K562 (cell line): ENCODE results near the gene KCTD8. TPM values are rescaled to one million over a fixed set of nuclear protein-coding genes. Genes with fewer than 3 reads are reported as not detected.

ENCODE experiments used
- ATAC-seq: fragments of 200-7000 bp; cut with Tn5 transposase; 3 replicates; pipeline ENCODE4 v1.9.1; 2020; ENCODE audit warnings: moderate library complexity
- BruUV-seq: library from RNA; stranded (reverse); fragments of 400-500 nt; replicated peaks from 2 replicates; lab custom pipeline; 2021; lab: Mats Ljungman, UMichigan
- CTCF ChIA-PET: fragments of 300-600 bp; formaldehyde crosslinking; extraction: SDS; loops from one replicate; lab custom pipeline; 2021; ENCODE audit warnings: low intra/inter-chr PET ratio; lab: Yijun Ruan, JAX
- POLR2A ChIA-PET: fragments of 300-600, 350-650 bp; sonication (Branson Sonifier 250); formaldehyde crosslinking; extraction: SDS; loops from one replicate; lab custom pipeline; 2021; ENCODE audit warnings: antibody characterized with exemption, inconsistent platforms; lab: Yijun Ruan, JAX
- DNase-seq, 4 experiments: peaks; one replicate each; pipeline versions ENCODE4 v3.0.0 to v3.0.0-alpha.2; 2011 to 2018; ENCODE audit warnings: low spot score in 3 of 4, mixed read lengths in 3 of 4; ENCODE audit errors: extremely low read depth in 1 of 4
- FAIRE-seq: peaks from 2 replicates; lab custom pipeline; 2011; peaks lifted over from hg19 to GRCh38; lab: Jason Lieb, UNC
- H2AFZ ChIP-seq: 2 replicates; pipeline ENCODE4 v1.6.0; 2011; ENCODE audit warnings: low read depth, low read length, control low read depth, inconsistent platforms
- H3K27ac ChIP-seq: fragments of 200-600 bp; 3 replicates; pipeline ENCODE4 v1.8.0; 2011; ENCODE audit warnings: low read depth, mild to moderate bottlenecking, control low read depth, inconsistent platforms, low read length, moderate library complexity, mixed read lengths; ENCODE audit errors: extremely low read depth
- H3K27me3 ChIP-seq, 2 experiments: fragments of 300-600 bp in 1 of 2; 2 replicates in 1 of 2; 3 replicates in 1 of 2; pipeline versions ENCODE4 v1.6.0 to v1.8.0; 2011; ENCODE audit warnings: inconsistent platforms in 2 of 2, low read length in 2 of 2, mild to moderate bottlenecking in 1 of 2, mixed read lengths in 1 of 2, moderate library complexity in 1 of 2; ENCODE audit not compliant: control insufficient read depth in 2 of 2, insufficient read depth in 2 of 2
- H3K36me3 ChIP-seq: fragments of 300-600 bp; 3 replicates; pipeline ENCODE4 v1.8.0; 2011; ENCODE audit warnings: mild to moderate bottlenecking, low read length, inconsistent platforms; ENCODE audit not compliant: control insufficient read depth, insufficient read depth
- H3K4me1 ChIP-seq, 2 experiments: fragments of 200-600 bp in 1 of 2; replicated peaks in 1 of 2; 2 replicates in 1 of 2; 3 replicates in 1 of 2; pipeline versions ENCODE4 v1.5.1 to v1.8.0; 2011; ENCODE audit warnings: inconsistent platforms in 2 of 2, low read length in 2 of 2, mild to moderate bottlenecking in 1 of 2, mixed read lengths in 1 of 2, moderate library complexity in 1 of 2; ENCODE audit not compliant: control insufficient read depth in 2 of 2, insufficient read depth in 2 of 2
- H3K4me2 ChIP-seq: 2 replicates; pipeline ENCODE4 v1.6.1; 2011; ENCODE audit warnings: low read length, control low read depth, inconsistent platforms, mixed read lengths; ENCODE audit not compliant: insufficient read depth
- H3K4me3 ChIP-seq: fragments of 200-600 bp; sonication (generic), shearing (Covaris generic); 2 replicates; pipeline ENCODE4 v1.5.1; 2016; ENCODE audit warnings: control low read depth, inconsistent platforms
- H3K79me2 ChIP-seq: fragments of 200-600 bp; 3 replicates; pipeline ENCODE4 v1.8.0; 2011; ENCODE audit warnings: low read length, inconsistent platforms; ENCODE audit not compliant: control insufficient read depth, insufficient read depth
- H3K9ac ChIP-seq, 2 experiments: 2 replicates each; pipeline versions ENCODE4 v1.6.0 to v1.6.1; 2011; ENCODE audit warnings: low read depth in 2 of 2, low read length in 2 of 2, control low read depth in 1 of 2, inconsistent platforms in 1 of 2, mild to moderate bottlenecking in 1 of 2, mixed read lengths in 1 of 2; ENCODE audit not compliant: insufficient read depth in 1 of 2
- H3K9me1 ChIP-seq: one replicate; pipeline ENCODE4 v1.6.0; 2011; ENCODE audit warnings: inconsistent platforms, mild to moderate bottlenecking, low read length, moderate library complexity; ENCODE audit not compliant: control insufficient read depth, insufficient read depth
- H3K9me3 ChIP-seq: replicated peaks from 2 replicates; pipeline ENCODE4 v1.5.1; 2011; ENCODE audit warnings: low read depth, low read length, inconsistent platforms; ENCODE audit not compliant: control insufficient read depth, insufficient read depth
- H4K20me1 ChIP-seq: replicated peaks from 2 replicates; pipeline ENCODE4 v1.6.1; 2011; ENCODE audit warnings: low read length, inconsistent platforms, mixed read lengths; ENCODE audit not compliant: control insufficient read depth, insufficient read depth
- DMBX1 ChIP-seq: fragments of 250-450 bp; sonication (Bioruptor Pico); IDR thresholded peaks from 2 replicates; pipeline ENCODE4 v1.8.0; 2022; ENCODE audit warnings: inconsistent platforms, mild to moderate bottlenecking, moderate library complexity, borderline replicate concordance
- HNRNPH1 ChIP-seq: fragments of 200-400 bp; formaldehyde crosslinking; optimal IDR thresholded peaks from 2 replicates; pipeline ENCODE3; 2017; ENCODE audit warnings: low read depth, mild to moderate bottlenecking, low read length, moderate library complexity
- MAFG ChIP-seq: fragments of 450-650 bp; conservative IDR thresholded peaks from 2 replicates; pipeline ENCODE4 v1.6.1; 2016; ENCODE audit warnings: missing genetic modification characterization, missing compliant biosample characterization
- MTF1 ChIP-seq: fragments of 250-450 bp; sonication (Bioruptor Pico); IDR thresholded peaks from 2 replicates; pipeline ENCODE4 v1.9.0; 2021; ENCODE audit warnings: moderate library complexity, mild to moderate bottlenecking, inconsistent platforms, borderline replicate concordance
- POLR2A ChIP-seq: fragments of 450-650 bp; conservative IDR thresholded peaks from 2 replicates; pipeline ENCODE4 v1.6.1; 2016
- RBM34 ChIP-seq: fragments of 200-400 bp; formaldehyde crosslinking; IDR thresholded peaks from 2 replicates; pipeline ENCODE4 v1.6.1; 2018; ENCODE audit warnings: low read length, borderline replicate concordance; ENCODE audit not compliant: insufficient read depth
- SMARCA5 ChIP-seq: fragments of 450-650 bp; IDR thresholded peaks from 2 replicates; pipeline ENCODE4 v1.6.1; 2016
- WGBS: fragments of 100-300 bp; shearing (Covaris generic); methylation state at CpG from one replicate; pipeline ENCODE4 v1.1.6; 2016; ENCODE audit warnings: low coverage, mixed read lengths; ENCODE audit not compliant: insufficient coverage; ENCODE audit errors: missing lambda C conversion rate; 5-methylcytosine and 5-hydroxymethylcytosine counted together
- in situ Hi-C: fragments of 300-500 bp; cut with MboI; formaldehyde crosslinking; loops from 4 replicates; pipeline ENCODE4 v1.15.0; 2018; ENCODE audit warnings: inconsistent platforms, mixed read lengths
- intact Hi-C: fragments of 100-400 bp; cut with micrococcal nuclease; formaldehyde crosslinking; loops from 2 replicates; pipeline ENCODE4 v1.14.2; 2022
- polyA plus RNA-seq, 8 experiments: library from polyadenylated mRNA; depleted of rRNA in 4 of 8; stranded (reverse) in 5 of 8; unstranded in 3 of 8; fragments of >200 nt; fragmentation: Nextera tagmentation in 2 of 8; fragmentation: Illumina TruSeq in 1 of 8; extraction: Ambion mirVana in 2 of 8; extraction: Trizol in 1 of 8; gene quantifications; 2 replicates each; pipeline versions ENCODE4 v1.2.1 to v1.2.3, GENCODE V29; 2011 to 2014; ENCODE audit warnings: inconsistent platforms in 1 of 8, missing spikeins in 1 of 8
- total RNA-seq, 7 experiments: library from RNA; depleted of rRNA in 6 of 7; stranded (reverse); fragments of >200 nt in 6 of 7; fragmentation: Illumina TruSeq in 2 of 7; extraction: Trizol in 2 of 7; gene quantifications; 2 replicates each; pipeline versions ENCODE4 v1.2.1 to v1.2.3, GENCODE V29; 2011 to 2021; ENCODE audit warnings: low replicate concordance in 1 of 7
- TF ChIP-seq, protein P1 (sequence below), 3 experiments: IDR thresholded peaks in 2 of 3; conservative IDR thresholded peaks in 1 of 3; 2 replicates each; pipeline ENCODE4 v1.5.1; 2011 to 2012; ENCODE audit warnings: low read length in 3 of 3, mild to moderate bottlenecking in 3 of 3, control low read depth in 2 of 3, improper control_type of control experiment in 1 of 3, inconsistent platforms in 1 of 3, low read depth in 1 of 3, mixed read lengths in 1 of 3, moderate library complexity in 1 of 3; ENCODE audit not compliant: insufficient read depth in 2 of 3

The KCTD8 gene
- total and polyA plus RNA-seq, 9 of the 15 experiments (the other 6 are each of a cell fraction or from before 2014, with no cell fraction given): not detected

DNA sequence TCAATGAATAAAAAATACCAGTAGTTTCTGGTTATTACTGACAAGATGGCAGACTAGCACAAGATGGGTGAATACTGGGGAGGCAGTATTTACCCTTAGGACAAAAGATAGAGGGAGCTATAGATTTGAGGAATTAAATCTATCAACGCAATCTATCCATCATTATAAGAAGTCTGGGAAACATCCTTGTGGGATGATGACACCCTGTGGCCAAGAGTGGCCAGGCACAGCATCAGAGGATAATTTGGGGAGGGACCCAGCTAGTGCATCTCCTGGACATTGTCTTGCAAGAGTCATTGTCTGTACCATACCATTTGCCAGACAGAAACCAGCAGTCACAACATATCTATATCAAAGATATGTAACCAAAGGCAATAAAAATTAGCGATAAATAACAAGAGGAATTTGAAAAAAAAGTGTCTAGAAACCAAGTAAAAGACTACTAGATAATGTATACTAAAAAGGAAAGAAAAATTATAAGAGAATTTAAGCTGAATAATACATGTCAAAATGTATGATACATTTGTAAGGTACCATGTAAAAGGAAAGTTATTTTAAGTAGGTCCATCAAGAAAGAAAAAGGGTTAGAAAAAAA lies 22.9 kb downstream of the KCTD8 start:
- CTCF ChIA-PET: no interaction called here
- 3% methylated on average over 2 of the region's 2 CpGs for WGBS
- in situ Hi-C loops (no loop called here), intact Hi-C loops (no loop called here)
- Histone ChIP-seq H4K20me1 (no peaks in the 10 kb centered on the region), H3K4me1 (no peaks in the 10 kb centered on the region), H3K4me2 (no peak overlapping the region), H2AFZ (no peak overlapping the region), H3K9me3 (no peaks in the 10 kb centered on the region), H3K27ac (no peak overlapping the region), H3K4me3 (no peak overlapping the region), H3K9me1 (no peaks in the 10 kb centered on the region), H3K36me3 (no peaks in the 10 kb centered on the region), H3K79me2 (no peaks in the 10 kb centered on the region), H3K27me3 (no peaks in the 10 kb centered on the region), H3K9ac (no peak overlapping the region)
- TF ChIP-seq POLR2A: no peak
- TF ChIP-seq DMBX1 (CRISPR knock-in tag): no peak
- TF ChIP-seq MAFG (tag): no peak
- no peak for TF ChIP-seq RBM34
- TF ChIP-seq, protein P1, sequence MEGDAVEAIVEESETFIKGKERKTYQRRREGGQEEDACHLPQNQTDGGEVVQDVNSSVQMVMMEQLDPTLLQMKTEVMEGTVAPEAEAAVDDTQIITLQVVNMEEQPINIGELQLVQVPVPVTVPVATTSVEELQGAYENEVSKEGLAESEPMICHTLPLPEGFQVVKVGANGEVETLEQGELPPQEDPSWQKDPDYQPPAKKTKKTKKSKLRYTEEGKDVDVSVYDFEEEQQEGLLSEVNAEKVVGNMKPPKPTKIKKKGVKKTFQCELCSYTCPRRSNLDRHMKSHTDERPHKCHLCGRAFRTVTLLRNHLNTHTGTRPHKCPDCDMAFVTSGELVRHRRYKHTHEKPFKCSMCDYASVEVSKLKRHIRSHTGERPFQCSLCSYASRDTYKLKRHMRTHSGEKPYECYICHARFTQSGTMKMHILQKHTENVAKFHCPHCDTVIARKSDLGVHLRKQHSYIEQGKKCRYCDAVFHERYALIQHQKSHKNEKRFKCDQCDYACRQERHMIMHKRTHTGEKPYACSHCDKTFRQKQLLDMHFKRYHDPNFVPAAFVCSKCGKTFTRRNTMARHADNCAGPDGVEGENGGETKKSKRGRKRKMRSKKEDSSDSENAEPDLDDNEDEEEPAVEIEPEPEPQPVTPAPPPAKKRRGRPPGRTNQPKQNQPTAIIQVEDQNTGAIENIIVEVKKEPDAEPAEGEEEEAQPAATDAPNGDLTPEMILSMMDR (IDR thresholded peaks at IDR 0.05 in 2 of 3, conservative IDR thresholded peaks at IDR 0.05 in 1 of 3; ENCODE audit: insufficient read depth in 2 of 3, low read depth in 1 of 3, low read length in 3 of 3): peak in 1 of 3 experiments; percentile 2; a peak in 1 of 6 replicates
- TF ChIP-seq HNRNPH1: no peak
- TF ChIP-seq MTF1 (CRISPR knock-in tag): no peak
- TF ChIP-seq SMARCA5: no peak
- FAIRE-seq (no peak), ATAC-seq (no peak), DNase-seq (no peak)
- no TSS peak for BruUV-seq
- POLR2A ChIA-PET: no interaction called here
